SK-N-SH (cell line): ENCODE measurements around the gene IQCK. TPM values are rescaled to one million over a fixed set of nuclear protein-coding genes. Genes with fewer than 3 reads are reported as not detected.

Source experiments
- CTCF ChIA-PET: fragments of 300-600, 350-600 bp; formaldehyde crosslinking; extraction: SDS; loops from one replicate; lab custom pipeline; 2021; lab: Yijun Ruan, JAX
- POLR2A ChIA-PET: fragments of 350-600 bp; sonication (Branson Sonifier 250); formaldehyde crosslinking; extraction: SDS; loops from one replicate; lab custom pipeline; 2020; ENCODE audit warnings: antibody characterized with exemption, inconsistent platforms; lab: Yijun Ruan, JAX
- DNase-seq: peaks from one replicate; pipeline ENCODE4 v3.0.0; 2012
- H2AFZ ChIP-seq: fragments of 200-600 bp; sonication (generic); 2 replicates; pipeline ENCODE4 v1.8.1; 2016; ENCODE audit warnings: antibody characterized with exemption, mild to moderate bottlenecking, low read depth
- H3F3A ChIP-seq: fragments of 200-600 bp; sonication (generic); replicated peaks from 2 replicates; pipeline ENCODE3; 2016; ENCODE audit warnings: antibody characterized with exemption, mild to moderate bottlenecking; ENCODE audit not compliant: insufficient read depth
- H3K27ac ChIP-seq, 2 experiments: fragments of 200-500 bp in 1 of 2; fragments of 200-600 bp in 1 of 2; sonication (Bioruptor generic) in 1 of 2; sonication (generic), shearing (Covaris generic) in 1 of 2; 2 replicates each; pipeline versions ENCODE4 v1.5.1 to v1.6.1; 2014 to 2016; ENCODE audit warnings: low read depth in 2 of 2, inconsistent platforms in 1 of 2, low read length in 1 of 2, mild to moderate bottlenecking in 1 of 2, mixed read lengths in 1 of 2
- H3K27me3 ChIP-seq: fragments of 200-600 bp; sonication (generic), shearing (Covaris generic); 2 replicates; pipeline ENCODE4 v1.6.1; 2016; ENCODE audit warnings: mixed run types; ENCODE audit not compliant: insufficient read depth
- H3K36me3 ChIP-seq, 2 experiments: fragments of 200-500 bp in 1 of 2; fragments of 200-600 bp in 1 of 2; sonication (Bioruptor generic) in 1 of 2; sonication (generic) in 1 of 2; replicated peaks in 1 of 2; 2 replicates each; pipeline versions ENCODE3 to v1.5.1; 2014 to 2016; ENCODE audit warnings: low read length in 1 of 2, mild to moderate bottlenecking in 1 of 2; ENCODE audit not compliant: insufficient read depth in 2 of 2, control insufficient read depth in 1 of 2
- H3K4me1 ChIP-seq, 2 experiments: fragments of 200-500 bp in 1 of 2; fragments of 200-600 bp in 1 of 2; sonication (Bioruptor generic) in 1 of 2; sonication (generic), shearing (Covaris generic) in 1 of 2; 2 replicates each; pipeline versions ENCODE4 v1.5.1 to v1.6.1; 2014 to 2016; ENCODE audit warnings: low read depth in 1 of 2, low read length in 1 of 2, mixed run types in 1 of 2; ENCODE audit not compliant: insufficient read depth in 2 of 2, control insufficient read depth in 1 of 2
- H3K4me2 ChIP-seq: fragments of 200-600 bp; sonication (generic), shearing (Covaris generic); 2 replicates; pipeline ENCODE4 v1.6.1; 2017; ENCODE audit warnings: mixed run types
- H3K4me3 ChIP-seq, 2 experiments: fragments of 200-500 bp in 1 of 2; fragments of 200-600 bp in 1 of 2; sonication (Bioruptor generic) in 1 of 2; sonication (generic), shearing (Covaris generic) in 1 of 2; 2 replicates each; pipeline versions ENCODE4 v1.5.1 to v1.8.1; 2014 to 2016; ENCODE audit warnings: low read depth in 2 of 2, inconsistent platforms in 1 of 2, low read length in 1 of 2, mild to moderate bottlenecking in 1 of 2, mixed read lengths in 1 of 2, moderate library complexity in 1 of 2
- H3K79me2 ChIP-seq: fragments of 200-600 bp; sonication (generic); 2 replicates; pipeline ENCODE4 v1.8.1; 2017; ENCODE audit warnings: mild to moderate bottlenecking; ENCODE audit not compliant: insufficient read depth
- H3K9ac ChIP-seq: fragments of 200-600 bp; sonication (generic); 2 replicates; pipeline ENCODE4 v1.6.1; 2017; ENCODE audit warnings: mixed run types
- H3K9me2 ChIP-seq: fragments of 200-600 bp; sonication (generic); 2 replicates; pipeline ENCODE4 v1.6.1; 2017; ENCODE audit warnings: mixed run types
- H3K9me3 ChIP-seq: fragments of 200-600 bp; sonication (generic); 2 replicates; pipeline ENCODE4 v1.6.1; 2017; ENCODE audit warnings: mixed run types, mild to moderate bottlenecking, moderate library complexity
- H4K20me1 ChIP-seq: fragments of 200-600 bp; sonication (generic); 2 replicates; pipeline ENCODE4 v1.6.1; 2017; ENCODE audit warnings: mild to moderate bottlenecking, mixed run types; ENCODE audit not compliant: insufficient read depth
- EP300 ChIP-seq, 2 experiments: IDR thresholded peaks; 2 replicates each; pipeline versions ENCODE4 v1.4.0 to v1.6.1; 2012; ENCODE audit warnings: borderline replicate concordance in 1 of 2, low read depth in 1 of 2, low read length in 1 of 2
- EZH2phosphoT487 ChIP-seq: fragments of 200-600 bp; sonication (generic); IDR thresholded peaks from 2 replicates; pipeline ENCODE4 v1.6.1; 2017; ENCODE audit warnings: low read depth, mixed run types, mild to moderate bottlenecking, antibody characterized with exemption, moderate library complexity, borderline replicate concordance
- FOXM1 ChIP-seq: IDR thresholded peaks from 2 replicates; pipeline ENCODE4 v1.4.0; 2012; ENCODE audit warnings: low read depth, mild to moderate bottlenecking
- GABPA ChIP-seq: IDR thresholded peaks from 2 replicates; pipeline ENCODE4 v1.4.0; 2012; ENCODE audit warnings: low read depth, mild to moderate bottlenecking
- GATA2 ChIP-seq: sonication (generic); formaldehyde crosslinking; IDR thresholded peaks from 2 replicates; pipeline ENCODE4 v1.5.0; 2020; ENCODE audit warnings: mild to moderate bottlenecking, missing genetic modification reagents
- IRF3 ChIP-seq: fragments of 150-350 bp; IDR thresholded peaks from 2 replicates; pipeline ENCODE4 v1.6.1; 2016; ENCODE audit warnings: mild to moderate bottlenecking, low read depth, low read length
- JUND ChIP-seq: IDR thresholded peaks from 2 replicates; pipeline ENCODE4 v1.4.0; 2012
- MEF2A ChIP-seq: IDR thresholded peaks from 2 replicates; pipeline ENCODE4 v1.4.0; 2012; ENCODE audit warnings: low read depth, borderline replicate concordance
- MXI1 ChIP-seq: IDR thresholded peaks from 2 replicates; pipeline ENCODE4 v1.6.1; 2012; ENCODE audit warnings: mild to moderate bottlenecking, low read depth, low read length, improper control_type of control experiment
- NRF1 ChIP-seq: IDR thresholded peaks from 2 replicates; pipeline ENCODE4 v1.6.1; 2012; ENCODE audit warnings: low read depth, mild to moderate bottlenecking, low read length
- PBX3 ChIP-seq: IDR thresholded peaks from 2 replicates; pipeline ENCODE4; 2012
- RAD21 ChIP-seq: IDR thresholded peaks from 2 replicates; pipeline ENCODE4 v1.6.1; 2012; ENCODE audit warnings: mild to moderate bottlenecking, low read length
- RCOR1 ChIP-seq: fragments of 150-350 bp; IDR thresholded peaks from 2 replicates; pipeline ENCODE4 v1.6.1; 2017; ENCODE audit warnings: antibody characterized with exemption, low read length
- TAF1 ChIP-seq: IDR thresholded peaks from 2 replicates; pipeline ENCODE4 v1.6.1; 2012; ENCODE audit warnings: low read depth, mild to moderate bottlenecking, low read length, moderate library complexity, borderline replicate concordance
- TCF12 ChIP-seq: IDR thresholded peaks from 2 replicates; pipeline ENCODE4 v1.4.0; 2012
- TEAD4 ChIP-seq: IDR thresholded peaks from 2 replicates; pipeline ENCODE4 v1.4.0; 2012; ENCODE audit warnings: mild to moderate bottlenecking, borderline replicate concordance; ENCODE audit not compliant: insufficient read depth
- USF2 ChIP-seq: fragments of 150-350 bp; IDR thresholded peaks from 2 replicates; pipeline ENCODE4 v1.6.1; 2017; ENCODE audit warnings: antibody characterized with exemption, low read length, low read depth, borderline replicate concordance
- YY1 ChIP-seq: IDR thresholded peaks from 2 replicates; pipeline ENCODE4 v1.4.0; 2012; ENCODE audit warnings: low read depth, mild to moderate bottlenecking
- WGBS: methylation state at CpG from one replicate; pipeline ENCODE4 v1.1.6; 2017; ENCODE audit warnings: low lambda C conversion rate; 5-methylcytosine and 5-hydroxymethylcytosine counted together
- polyA plus RNA-seq, 3 experiments: library from polyadenylated mRNA; depleted of rRNA; stranded (reverse); fragments of >200 nt; gene quantifications; 2 replicates each; pipeline ENCODE4 v1.2.3, GENCODE V29; 2012

The IQCK gene
- polyA plus RNA-seq, 1 of the 3 experiments (the other 2 are of a cell fraction): 7.3 TPM

DNA sequence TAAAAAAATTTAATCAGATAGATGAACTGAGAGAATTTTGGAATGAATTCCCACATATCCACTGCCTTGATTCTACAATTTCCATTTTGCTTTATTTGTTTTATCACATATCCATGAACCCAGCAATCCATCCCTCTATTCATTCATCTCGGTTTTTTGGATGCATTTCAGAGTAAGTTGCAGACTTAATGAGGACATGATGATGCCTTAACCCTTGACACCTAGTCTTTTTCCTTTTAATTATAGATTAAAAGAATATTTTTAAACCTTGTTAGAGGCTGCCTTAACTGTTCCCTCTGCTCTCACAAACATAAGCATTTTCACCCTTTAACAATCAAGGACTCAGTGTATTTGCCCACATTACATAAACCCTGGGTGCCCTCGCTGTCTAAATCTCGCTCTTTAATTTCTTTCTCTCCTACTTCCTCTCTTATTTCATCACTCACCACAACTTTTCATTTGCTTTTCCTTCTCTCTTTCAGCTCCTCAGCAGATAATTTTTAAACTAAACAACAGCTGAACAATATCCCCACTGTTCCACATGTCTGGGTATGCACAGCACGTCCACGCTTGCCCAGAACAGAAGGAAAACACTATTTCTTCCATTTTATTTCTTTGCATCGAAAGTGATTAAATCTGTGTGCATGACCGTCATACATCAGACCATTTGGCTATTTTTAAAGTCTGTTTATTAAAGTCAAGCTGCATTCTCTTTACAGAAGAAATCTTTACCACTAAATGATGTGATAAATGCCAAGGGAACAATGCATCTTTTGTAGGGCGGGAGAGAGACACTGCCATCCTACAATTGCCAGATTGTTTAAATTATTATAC, 39.9 kb downstream of the IQCK start:
- DNase-seq: no peak
- Histone ChIP-seq H3K9me3 (no peaks in the 10 kb centered on the region), H3K9ac (no peak overlapping the region), H3K9me2 (no peaks in the 10 kb centered on the region), H3K27me3 (no peaks in the 10 kb centered on the region), H3K4me2 (no peak overlapping the region), H3K4me3 (no peak overlapping the region), H3K27ac (no peak overlapping the region), H3K36me3 (no peaks in the 10 kb centered on the region), H3F3A (no peaks in the 10 kb centered on the region), H3K4me1 (no peaks in the 10 kb centered on the region), H3K79me2 (no peaks in the 10 kb centered on the region), H2AFZ (no peak overlapping the region), H4K20me1 (no peaks in the 10 kb centered on the region)
- WGBS: 89% methylated on average over 8 of the region's 8 CpGs
- TF ChIP-seq PBX3 (no peak), GABPA (no peak), MXI1 (no peak)
- ChIA-PET POLR2A (no interaction called here), CTCF (no interaction called here)

DNA sequence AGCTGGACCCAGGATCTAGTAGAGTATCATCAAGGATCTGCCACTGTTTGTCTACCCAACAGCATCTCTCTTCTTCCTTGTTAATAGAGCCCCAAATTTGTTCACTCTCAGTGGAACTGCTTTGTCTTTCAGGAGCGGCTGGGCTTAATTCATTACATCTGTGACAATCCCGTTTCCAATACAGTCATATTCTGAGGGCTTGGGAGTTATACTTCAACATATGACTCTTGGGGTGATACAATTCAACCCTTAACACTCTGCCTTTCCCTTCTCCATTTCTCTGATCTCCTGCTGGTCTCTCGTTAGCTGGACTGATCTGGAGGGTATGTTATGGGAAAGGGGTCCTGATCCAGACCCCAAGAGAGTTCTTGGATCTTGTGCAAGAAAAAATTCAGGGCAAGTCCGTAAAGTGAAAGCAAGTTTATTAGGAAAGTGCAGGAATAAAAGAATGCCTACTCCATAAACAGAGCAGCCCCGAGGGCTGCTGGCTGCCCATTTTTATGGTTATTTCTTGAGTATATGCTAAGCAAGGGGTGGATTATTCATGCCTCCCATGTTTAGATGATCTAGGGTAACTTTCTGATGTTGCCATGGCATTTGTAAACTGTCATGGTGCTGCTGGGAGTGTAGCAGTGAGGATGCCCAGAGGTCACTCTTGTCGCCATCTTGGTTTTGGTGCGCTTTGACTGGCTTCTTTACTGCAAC, 42.4 kb downstream of the IQCK start:
- CTCF ChIA-PET: no interaction called here

More for the DNA sequence above, 42.4 kb downstream of the IQCK start:
- H3K4me3 ChIP-seq: no peak overlapping the region
- DNase-seq: no peak
- no peaks in the 10 kb centered on the region for H3K79me2 ChIP-seq
- WGBS: 92% methylated on average over 7 of the region's 7 CpGs
- TF ChIP-seq GABPA: no peak
- no peak for TF ChIP-seq MXI1
- no peak for TF ChIP-seq RAD21
- no peak for TF ChIP-seq IRF3
- TF ChIP-seq USF2: no peak
- TF ChIP-seq YY1: no peak
- no peak for TF ChIP-seq TAF1
- no peak for TF ChIP-seq EP300 (IDR thresholded peaks at IDR 0.05; ENCODE audit: borderline replicate concordance in 1 of 2, low read depth in 1 of 2, low read length in 1 of 2)
- no peak for TF ChIP-seq FOXM1
- no peak for TF ChIP-seq GATA2 (CRISPR knock-in tag)
- no peak for TF ChIP-seq MEF2A
- no peak for TF ChIP-seq RCOR1
- no peak for TF ChIP-seq NRF1
- TF ChIP-seq TCF12: no peak
- no peak for TF ChIP-seq TEAD4
- no peak for TF ChIP-seq EZH2phosphoT487
- no peak for TF ChIP-seq PBX3
- TF ChIP-seq JUND: no peak
- TF ChIP-seq, all 33 proteins: peak for 0
- Histone ChIP-seq H3F3A (peaks cover 3% of the 10 kb centered on the region), H3K27me3 (no peaks in the 10 kb centered on the region), H3K9me3 (no peaks in the 10 kb centered on the region), H3K27ac (no peak overlapping the region), H3K36me3 (no peaks in the 10 kb centered on the region), H3K4me2 (no peak overlapping the region), H3K9me2 (no peaks in the 10 kb centered on the region), H4K20me1 (no peaks in the 10 kb centered on the region), H2AFZ (no peak overlapping the region), H3K9ac (no peak overlapping the region), H3K4me1 (no peaks in the 10 kb centered on the region)
- POLR2A ChIA-PET: no interaction called here
